HG02678 (cell line): Measurements from ENCODE around the gene SART3.

ENCODE experiments used
- ATAC-seq: cut with Tn5 transposase; IDR thresholded peaks from one replicate; pipeline ENCODE4 v1.9.1; 2021; ENCODE audit warnings: mild to moderate bottlenecking, moderate library complexity; ENCODE audit not compliant: unreplicated experiment

Gene SART3

DNA sequence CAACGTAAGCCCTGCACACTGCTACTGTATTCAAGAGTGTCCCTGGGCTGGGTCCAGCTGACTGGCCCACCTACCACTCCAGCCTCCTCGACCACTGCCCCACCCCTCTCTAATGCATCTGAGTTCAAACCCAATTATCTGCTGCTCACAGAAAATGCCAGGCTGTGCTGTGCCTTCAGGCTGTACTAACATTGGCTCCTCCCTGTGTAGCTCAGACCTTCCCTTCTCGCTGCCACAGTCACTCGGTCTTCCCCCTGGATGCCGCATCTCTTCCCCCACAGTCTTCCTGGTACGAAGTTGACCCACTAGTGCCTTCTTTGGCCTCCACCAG is 33.8 kb downstream of the SART3 start:
- ATAC-seq: no peak

DNA sequence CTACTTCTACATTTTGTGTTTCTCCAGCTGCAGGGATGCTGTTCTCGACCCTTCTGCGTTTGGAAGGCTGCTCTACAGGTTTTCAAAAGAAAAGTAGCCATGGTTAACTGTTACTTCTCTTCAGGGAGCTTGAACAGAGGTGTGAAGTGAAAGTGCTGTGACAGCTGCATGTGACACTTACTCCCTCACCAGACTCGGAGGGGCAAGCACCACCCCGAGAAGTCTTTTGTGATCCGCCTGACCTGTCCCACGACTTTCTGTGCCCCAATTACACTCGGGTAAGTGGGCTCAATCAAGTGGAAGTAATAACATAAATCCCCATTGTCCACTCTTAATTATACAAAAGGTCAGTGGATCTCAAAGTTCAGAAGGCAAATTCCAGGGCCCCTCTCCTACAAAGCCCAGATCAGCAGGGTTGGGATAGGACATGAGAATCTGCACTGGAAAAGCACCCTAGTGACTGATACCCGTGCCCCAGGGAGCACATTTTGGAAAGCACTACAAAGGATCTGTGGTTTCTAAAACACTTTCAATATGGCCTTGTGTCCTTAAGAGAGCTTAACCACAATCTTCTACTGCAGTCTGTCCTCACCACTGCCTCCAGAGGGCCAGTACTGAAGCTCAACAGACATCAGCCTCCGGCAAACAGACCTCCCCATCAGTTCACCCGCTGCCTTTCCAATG is 34.3 kb downstream of the SART3 start:
- ATAC-seq: no peak

DNA sequence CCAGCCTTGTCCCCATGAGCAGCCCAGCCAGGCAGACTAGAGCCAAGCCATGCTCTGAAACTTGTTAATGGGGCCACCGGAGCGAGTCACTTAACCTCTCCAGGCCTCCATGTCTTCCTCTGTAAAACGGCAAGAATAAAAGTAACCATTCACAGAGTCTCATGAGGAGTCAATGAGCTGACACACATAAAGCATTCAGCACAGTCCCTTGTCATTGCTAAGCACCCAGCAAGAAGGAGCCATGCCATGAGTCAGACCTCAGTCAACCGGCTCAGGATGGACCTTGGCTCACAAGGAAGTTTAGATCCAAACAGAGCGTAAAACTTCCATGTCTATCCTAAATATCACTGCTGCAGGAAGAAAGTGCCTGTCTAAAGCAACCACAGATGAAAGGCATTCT is 35.3 kb downstream of the SART3 start:
- no peak for ATAC-seq

DNA sequence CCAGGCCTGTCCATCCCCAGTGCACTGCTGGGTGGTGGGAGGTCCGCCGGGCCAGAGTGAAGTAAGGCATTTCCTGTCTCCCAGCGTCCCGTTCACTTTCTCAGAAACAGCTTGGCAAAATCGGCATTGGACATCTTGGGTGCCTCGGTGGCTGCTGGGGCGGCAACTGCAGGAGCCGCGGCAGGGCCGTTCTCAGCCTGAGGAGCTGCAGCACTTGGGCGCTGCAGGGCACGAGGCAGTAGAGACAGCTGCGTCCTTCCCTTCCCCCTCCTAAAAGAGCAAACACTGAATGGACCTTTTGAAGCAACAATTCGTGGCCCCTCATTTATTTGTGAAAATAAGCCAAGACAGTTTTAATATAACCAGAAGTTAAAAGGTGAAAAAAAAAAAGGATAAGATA is 37.6 kb downstream of the SART3 start:
- no peak for ATAC-seq

DNA sequence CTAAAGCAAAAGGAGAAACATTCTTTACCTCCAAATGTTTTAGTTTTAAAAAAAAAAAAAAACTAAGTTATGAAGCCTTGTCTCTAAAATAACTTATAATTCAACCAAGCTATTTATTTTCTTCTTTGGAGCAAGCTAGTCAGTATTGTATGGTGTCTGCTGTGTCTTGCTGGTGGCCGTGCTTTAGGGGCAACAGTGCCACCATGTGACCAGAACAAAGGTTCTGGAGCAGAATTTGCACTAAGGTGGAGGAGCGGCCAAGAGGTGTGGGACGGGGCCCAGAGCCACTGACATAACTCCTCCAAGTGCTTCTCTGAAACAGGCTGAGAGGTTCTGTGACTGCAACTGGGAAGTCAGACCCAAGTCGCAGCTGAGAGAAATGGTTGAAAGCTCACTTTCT is 41.4 kb downstream of the SART3 start:
- ATAC-seq: no peak

DNA sequence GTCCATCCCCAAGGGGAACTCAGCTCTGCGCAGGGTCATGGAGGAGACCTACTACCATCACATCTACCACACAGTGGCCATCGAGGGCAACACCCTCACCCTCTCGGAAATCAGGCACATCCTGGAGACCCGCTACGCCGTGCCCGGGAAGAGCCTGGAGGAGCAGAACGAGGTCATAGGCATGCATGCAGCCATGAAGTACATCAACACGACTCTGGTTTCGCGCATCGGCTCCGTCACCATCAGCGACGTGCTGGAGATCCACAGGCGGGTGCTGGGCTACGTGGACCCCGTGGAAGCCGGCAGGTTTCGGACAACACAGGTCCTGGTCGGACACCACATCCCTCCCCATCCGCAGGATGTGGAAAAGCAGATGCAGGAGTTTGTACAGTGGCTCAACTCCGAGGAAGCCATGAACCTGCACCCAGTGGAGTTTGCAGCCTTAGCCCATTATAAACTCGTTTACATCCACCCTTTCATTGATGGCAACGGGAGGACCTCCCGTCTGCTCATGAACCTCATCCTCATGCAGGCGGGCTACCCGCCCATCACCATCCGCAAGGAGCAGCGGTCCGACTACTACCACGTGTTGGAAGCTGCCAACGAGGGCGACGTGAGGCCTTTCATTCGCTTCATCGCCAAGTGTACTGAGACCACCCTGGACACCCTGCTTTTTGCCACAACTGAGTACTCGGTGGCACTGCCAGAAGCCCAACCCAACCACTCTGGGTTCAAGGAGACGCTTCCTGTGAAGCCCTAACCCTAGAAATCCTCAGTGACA is 42.1 kb downstream of the SART3 start:
- no peak for ATAC-seq

DNA sequence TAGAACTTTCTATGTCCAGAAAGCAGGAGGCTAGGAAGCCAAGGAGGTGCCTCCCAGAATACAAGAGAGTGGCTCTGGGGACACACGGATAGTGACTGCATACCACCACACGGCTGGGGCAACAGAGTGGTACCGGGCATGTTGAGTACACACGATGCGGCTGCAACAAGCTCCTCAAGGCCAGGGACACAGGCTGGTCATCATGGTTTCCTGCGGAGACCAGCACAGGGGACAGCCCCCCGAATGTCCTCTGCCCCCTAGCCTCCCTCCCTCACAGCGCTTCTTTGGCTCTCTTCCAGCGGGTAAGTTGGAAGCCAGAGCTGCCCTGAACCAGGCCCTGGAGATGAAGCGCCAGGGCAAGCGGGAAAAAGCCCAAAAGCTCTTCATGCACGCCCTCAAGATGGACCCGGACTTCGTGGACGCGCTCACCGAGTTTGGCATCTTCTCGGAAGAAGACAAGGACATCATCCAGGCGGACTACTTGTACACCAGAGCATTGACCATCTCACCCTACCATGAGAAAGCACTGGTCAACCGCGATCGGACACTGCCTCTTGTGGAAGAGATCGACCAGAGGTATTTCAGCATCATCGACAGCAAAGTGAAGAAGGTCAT is 42.8 kb downstream of the SART3 start:
- ATAC-seq: no peak

DNA sequence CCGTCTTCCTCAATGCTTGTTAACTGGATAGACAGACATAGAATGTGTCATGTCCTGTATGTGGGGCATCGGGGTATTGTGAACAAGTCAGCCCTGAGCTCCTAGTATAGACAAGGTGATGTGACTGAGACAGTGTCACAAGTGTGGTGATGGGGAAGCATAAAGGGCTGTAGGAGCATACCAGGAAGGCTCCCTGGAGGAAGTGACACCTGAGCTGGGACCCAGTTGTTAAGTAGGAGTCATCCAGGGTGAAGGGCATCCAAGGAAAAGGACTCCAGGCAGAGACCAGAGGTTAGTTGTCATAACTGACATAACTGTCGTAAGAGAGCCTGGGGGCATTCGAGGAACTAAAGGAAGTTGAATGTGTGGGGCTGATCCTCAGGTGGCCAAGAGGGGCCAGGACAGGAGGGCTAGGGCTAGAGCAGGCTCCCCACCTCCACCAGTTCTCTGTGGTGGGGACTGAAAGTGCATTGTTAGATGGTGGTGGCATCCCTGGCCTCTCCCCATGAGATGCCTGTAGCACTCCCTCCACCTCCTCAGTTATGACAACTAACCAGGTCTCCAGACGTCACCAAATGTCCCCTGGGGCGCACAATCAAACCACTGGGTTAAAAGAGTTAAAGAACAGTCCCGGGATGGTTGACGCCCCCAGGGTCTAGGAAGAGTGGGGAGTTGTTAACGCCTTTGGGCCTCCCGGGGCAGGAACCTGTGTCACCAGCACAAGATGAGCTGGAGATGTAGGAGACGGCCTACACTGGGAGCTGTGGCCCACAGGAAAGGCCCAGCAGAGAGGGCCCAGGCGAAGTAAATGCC is 43.5 kb downstream of the SART3 start:
- no peak for ATAC-seq

DNA sequence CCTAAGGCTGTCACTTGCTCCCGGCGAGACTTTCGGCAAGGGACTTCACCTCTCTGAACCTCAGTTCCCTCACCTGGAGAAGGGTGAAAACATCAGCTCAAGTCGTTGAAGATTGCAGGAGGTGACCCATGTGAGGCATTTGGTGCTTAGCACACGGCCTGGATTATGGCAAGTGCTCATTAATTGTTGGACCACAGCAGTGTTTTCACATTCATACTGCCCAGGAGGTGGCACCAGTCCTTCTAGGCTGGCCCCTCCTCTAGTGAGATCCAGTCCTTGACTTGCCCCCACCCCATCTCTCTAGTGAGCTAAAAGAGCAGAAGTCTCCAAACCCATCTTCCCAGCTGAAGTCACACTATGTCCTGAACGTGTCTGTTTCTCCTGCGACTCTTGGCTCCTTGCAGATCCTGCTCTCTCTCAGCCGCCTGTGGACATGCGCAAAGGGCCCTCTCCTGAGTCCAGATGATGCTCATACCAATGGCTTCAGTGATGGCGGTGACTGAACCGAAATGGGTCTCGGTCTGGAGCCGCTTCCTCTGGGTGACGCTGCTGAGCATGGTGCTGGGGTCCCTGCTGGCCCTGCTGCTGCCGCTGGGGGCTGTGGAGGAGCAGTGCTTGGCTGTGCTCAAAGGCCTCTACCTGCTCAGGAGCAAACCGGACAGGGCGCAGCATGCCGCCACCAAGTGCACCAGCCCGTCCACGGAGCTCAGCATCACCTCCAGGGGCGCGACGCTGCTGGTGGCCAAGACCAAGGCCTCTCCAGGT is 44.3 kb downstream of the SART3 start:
- ATAC-seq: no peak

DNA sequence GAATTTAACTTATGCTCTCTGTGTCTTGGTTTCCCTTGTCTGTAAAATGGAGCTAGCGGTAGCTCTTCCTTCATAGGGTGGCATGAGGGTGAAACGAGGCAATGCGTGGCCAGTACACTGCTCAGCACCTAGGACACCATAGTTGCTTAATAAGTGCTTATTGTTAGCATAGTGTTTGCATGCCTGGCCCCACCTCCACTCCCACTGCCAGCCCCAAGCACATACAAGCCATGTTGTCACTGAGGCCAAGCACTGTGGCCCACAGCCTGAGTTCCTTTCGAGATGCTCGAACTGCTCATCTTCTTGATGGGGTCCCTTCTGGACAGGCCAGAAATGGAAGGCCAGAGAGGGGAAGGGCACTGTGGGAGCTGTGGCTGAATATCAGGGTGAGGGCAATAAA is 45.1 kb downstream of the SART3 start:
- ATAC-seq: no peak

DNA sequence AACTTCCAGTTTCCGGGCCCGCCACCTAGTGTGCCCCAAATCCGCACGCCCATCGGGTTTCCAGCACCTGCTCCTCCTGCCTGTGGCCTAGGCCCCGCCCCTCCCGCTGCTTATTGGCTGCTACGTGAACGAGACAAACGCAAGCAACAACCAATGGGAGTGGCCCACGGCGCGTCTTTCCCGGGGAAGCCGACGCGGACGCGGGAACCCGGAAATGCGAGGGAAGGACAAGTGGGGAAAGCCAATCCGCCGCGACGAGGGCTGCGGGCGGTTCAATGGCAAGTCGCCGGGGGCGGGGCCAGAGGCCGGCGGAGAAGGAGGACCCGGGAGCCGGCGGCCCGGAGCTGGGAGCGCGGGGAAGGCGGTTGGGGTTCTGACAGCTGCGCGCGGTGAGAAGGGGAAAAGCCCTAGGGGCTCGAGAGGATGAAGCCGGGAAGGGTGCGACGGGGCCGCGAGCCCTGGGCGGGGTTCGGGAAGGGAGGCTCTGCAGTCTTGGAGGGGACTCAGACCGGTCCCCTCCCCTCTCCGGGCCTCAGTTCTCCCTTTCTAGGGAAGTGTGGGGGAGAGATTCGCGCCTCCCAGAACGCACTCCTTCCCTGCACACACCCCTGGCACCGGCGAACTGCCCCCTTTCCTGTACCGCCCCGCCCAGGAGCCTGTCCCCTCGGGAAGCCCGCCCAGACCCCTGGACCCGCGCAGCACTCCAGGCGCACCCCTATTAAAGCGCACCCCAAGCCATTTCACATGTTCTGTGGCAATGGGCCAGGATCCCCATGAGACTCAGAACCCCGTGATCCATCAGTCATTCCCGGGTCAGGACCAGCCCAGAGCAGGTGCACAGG is 45.8 kb downstream of the SART3 start, which contains the start of gene FICD:
Gene FICD, plus strand, starts transcription at position 305 of the 842 bp plus-strand sequence. CDS start 1,696 bp downstream, outside the sequence.
- ATAC-seq: peak; percentile 91

DNA sequence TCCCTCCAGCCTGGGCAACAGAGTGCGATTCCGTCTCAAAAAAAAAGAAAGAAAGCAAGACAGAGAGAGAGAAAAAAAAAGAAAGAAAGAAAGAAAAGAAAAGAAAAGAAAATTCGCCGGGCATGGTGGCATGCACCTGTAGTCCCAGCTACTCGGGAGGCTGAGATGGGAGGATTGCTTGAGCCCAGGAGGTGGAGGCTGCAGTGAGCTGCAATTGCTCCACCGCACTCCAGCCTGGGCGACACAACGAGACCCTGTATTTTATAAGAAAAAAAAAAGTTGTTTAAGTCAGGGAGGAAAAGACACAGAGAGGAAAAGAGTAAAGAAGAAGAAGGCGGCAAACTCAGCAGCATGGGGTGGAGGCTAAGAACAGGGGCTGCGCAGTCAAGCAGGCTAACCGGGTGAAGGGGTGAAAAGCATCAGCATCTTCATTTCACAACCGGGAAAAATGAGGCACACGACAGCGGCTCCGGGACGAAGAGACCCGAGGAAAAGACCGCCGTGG is 46.5 kb downstream of the SART3 start:
- no peak for ATAC-seq

DNA sequence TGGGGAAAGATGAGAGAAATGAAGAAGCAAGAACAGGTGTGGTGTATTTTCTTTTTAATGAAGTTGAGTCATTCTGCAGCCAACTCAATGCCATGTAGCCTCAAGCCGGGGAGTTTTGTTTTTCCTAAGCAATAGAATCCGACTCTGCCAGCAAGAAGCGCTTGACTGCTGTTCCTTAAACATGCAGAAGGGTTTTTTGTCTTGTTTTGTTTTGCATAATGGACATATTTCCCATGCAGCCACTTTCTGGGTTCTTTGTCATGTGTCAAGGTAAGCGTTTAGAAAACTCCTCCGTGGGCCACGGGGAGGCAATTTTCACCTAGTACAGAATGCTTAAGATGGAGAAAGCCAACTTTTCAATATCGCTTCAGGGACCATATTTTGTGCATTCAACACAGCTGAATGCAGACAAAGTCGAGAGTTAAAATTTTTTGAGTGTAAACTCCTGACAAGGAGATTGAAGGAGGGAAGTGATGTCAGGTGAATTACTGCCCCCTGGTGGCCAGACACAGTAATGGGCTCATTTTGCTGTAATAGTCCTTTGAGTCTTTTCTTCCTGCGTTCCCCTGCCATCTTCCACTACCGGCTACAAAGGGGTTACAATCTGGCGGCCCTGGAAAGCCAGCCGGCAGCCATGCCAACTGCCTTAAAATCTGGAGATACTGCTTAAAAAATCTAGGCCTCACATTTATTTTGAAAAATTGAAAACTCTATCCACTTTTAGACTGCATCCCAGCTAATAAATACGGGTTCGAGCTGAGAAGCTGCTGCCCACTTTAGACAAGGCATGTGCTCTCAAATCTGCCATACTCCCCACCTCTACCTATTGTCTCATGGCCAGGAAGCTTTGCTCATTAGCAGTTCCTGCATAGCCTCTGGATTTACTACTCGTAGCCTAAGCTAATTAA is 49.1 kb downstream of the SART3 start:
- ATAC-seq: no peak

DNA sequence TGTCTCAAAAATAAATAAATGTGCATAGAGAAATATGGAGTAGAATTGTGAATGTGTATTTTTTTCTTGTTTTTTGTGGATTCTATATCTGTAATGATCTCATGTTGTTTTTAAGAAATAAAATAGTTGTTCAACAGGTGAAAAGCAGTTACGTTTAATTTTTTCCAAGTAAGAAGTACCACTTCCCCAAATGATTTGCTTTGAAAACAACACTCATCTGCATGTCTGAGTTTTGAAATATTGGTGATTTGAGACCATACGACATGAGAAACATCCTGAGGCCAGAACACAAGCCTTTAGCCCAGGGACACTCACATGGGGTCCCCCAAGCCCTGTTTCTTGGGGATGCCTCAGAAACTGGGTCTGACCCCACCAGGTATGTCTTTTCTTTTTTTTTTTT is 50.1 kb downstream of the SART3 start:
- ATAC-seq: no peak

DNA sequence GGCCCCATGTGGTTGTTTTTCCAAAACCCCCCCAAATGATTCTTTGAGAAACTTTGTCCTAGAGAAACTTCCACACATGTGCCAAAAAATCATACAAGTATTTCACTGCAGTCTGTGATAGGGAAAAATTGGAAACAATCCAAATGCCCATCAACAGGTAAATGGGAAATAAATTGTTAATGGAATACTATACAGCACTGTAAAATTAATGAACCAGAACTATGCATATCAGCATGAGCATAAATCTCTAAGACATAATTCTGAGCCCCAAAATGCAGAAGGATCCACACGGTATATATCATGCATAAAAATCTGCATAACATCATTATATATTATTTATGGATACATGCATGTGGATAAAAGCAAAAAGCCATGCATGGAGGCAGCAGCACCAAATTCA is 51.2 kb downstream of the SART3 start:
- no peak for ATAC-seq

DNA sequence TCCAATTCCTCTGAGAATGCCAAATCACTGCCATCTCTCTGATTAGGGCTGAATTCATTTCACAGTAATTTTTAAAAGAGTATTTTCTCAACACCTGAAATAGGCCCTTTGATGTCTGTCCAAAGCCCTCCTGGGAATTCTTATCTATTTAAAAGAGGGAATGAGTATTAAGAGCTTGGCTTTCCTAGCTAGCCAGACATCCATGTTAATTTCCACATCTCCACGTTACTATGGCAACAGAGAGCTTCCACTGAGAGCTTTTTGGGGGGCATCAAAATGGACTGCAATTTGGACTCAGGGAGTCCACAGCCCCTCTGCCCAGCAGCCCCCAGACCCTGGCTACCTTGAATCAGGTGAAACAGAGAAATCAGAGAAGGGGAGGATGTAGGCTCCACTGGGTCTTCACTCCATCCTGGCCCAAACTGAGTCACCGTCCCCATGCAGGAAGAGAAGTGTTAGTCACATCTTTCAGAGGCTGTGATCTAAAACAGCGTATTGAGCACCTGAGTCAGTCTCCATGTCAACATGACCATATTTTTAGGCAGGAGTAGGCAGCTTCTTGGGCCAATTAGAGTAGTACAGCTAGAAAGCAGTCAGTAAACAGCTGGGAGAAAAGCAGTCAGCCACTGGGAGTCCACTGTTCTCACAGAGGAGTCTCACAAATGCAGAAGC is 52.9 kb downstream of the SART3 start:
- no peak for ATAC-seq

DNA sequence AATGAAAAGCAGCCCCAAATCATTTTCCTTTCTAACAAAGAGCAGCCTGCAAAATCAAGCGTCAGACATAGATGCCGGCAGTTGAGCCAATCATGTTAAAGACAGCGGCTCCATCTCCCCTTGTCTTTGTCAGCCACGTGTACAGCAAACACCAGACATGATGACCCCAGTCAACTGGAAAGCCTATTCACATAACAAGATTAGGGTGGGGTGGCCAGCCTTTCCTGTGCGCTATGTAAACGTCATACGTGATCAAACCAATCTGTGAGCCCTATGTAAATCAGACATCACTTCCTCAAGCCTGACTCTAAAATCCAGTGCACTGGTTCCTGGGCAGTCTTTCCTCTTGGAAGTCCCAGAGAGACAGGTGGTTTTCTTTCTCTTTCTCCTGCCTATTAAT is 55.8 kb downstream of the SART3 start:
- no peak for ATAC-seq

DNA sequence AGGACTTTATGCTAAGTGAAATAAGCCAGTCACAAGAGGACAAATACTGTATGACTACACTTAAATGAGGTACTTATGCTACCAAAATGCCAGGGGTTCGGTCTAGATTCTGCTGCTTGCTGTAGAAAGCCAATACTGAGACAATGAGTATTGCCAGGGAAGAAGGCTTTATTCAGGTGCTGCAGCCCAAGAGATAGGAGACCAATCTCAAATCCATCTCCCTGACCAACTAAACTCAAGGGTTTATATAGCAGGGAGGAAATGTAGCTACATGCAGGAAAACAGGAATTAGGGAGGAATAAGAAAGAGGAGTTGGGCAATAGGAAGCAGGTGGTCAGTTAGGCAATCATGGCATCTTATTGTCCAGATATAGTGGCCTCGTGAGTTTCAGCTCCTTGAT is 58.1 kb downstream of the SART3 start:
- no peak for ATAC-seq
